GM19468 (cell line): ENCODE results near the gene ZNF574.

Experiments used
- ATAC-seq: cut with Tn5 transposase; IDR thresholded peaks from one replicate; pipeline ENCODE4 v1.9.1; 2021; ENCODE audit warnings: mild to moderate bottlenecking, moderate library complexity, moderate number of reproducible peaks; ENCODE audit not compliant: unreplicated experiment; ENCODE audit errors: extremely low read depth

Gene ZNF574

DNA sequence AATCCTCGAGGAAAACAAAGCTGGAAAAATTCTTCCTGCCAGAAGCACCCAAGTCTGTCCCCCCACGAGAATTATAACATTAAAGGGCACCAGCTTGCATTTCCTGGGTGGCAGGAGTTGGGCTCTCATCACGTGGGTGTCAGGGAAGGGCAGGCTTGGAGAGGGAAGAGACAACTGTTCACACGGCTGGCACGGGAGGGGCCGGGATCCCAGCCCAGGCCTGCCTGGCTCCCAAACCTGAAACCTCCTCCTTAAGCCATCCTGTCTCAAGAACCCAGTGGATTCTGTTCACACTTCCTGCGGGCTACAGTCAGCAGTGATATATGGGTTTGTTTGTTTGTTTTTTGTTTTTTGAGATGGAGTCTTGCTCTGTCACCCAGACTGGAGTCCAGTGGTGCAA lies 18.1 kb upstream of the ZNF574 start:
- no peak for ATAC-seq

- ATAC-seq = no peak
Observed at GRCh38 chr19:42059196-42059595, 16.8 kb upstream of the ZNF574 start.

GRCh38 chr19:42060117-42060516 lies 15.8 kb upstream of the ZNF574 start:
- ATAC-seq = no peak

DNA sequence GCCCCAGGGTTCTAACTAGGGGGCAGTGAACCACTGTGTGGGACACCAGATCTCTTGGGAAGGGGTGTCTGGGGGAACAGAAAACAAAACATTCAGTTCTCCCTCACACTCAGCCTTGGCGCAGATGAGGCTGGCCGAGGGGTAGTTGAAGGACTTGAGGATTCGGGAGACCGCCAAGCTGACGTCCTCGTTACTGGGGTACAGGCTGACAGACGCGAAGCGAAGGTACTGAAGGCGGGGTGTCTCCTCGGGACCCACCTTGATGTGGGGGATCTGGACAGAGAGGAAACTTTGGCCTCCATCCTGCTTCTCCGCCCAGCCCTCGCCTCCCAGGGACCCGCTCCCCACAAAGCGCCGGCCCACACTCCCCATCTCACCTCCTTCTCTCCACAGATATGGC lies 13.6 kb upstream of the ZNF574 start:
- no peak for ATAC-seq

- ATAC-seq = no peak
Observed at GRCh38 chr19:42064432-42064831, 11.5 kb upstream of the ZNF574 start.

GRCh38 chr19:42065051-42065450 lies 10.9 kb upstream of the ZNF574 start:
- no peak for ATAC-seq

GRCh38 chr19:42065511-42065910 lies 10.5 kb upstream of the ZNF574 start:
- no peak for ATAC-seq

DNA sequence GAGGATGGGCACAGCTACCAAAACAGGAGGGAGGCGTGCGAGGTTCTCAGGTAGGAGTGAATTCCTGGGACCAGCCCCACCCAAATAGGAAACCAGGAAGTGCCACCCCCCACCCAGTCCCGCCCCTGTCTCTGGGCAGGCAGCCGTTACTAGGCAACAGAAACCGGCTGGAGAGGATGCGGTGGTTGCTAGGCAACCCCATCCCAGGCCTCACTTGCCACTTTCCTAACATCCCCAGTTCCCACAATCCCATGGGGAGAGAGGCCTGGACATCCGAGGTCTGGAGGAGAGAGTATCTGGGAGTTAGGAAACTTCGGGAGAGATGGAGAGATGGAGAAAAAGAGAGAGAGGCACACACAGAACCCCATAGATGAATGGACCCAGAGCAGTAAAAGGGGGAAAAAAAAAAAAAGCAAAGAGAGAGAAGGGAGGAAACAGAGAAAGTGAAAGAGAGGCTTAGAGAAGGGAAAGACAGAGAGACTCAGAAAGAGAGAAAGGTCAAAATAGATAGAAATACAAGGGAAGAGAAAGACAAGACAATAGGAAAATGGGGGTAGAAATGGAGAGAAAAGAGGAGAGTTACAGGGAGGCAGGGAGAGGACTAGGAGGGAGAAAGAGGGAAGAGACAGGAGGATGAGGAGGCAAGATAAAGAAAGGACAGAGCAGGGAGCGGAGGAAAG lies 9.8 kb upstream of the ZNF574 start:
- ATAC-seq = no peak

GRCh38 chr19:42067315-42067888 lies 8.6 kb upstream of the ZNF574 start:
- no peak for ATAC-seq

- ATAC-seq = no peak
Observed at GRCh38 chr19:42068361-42068755, 7.6 kb upstream of the ZNF574 start.

DNA sequence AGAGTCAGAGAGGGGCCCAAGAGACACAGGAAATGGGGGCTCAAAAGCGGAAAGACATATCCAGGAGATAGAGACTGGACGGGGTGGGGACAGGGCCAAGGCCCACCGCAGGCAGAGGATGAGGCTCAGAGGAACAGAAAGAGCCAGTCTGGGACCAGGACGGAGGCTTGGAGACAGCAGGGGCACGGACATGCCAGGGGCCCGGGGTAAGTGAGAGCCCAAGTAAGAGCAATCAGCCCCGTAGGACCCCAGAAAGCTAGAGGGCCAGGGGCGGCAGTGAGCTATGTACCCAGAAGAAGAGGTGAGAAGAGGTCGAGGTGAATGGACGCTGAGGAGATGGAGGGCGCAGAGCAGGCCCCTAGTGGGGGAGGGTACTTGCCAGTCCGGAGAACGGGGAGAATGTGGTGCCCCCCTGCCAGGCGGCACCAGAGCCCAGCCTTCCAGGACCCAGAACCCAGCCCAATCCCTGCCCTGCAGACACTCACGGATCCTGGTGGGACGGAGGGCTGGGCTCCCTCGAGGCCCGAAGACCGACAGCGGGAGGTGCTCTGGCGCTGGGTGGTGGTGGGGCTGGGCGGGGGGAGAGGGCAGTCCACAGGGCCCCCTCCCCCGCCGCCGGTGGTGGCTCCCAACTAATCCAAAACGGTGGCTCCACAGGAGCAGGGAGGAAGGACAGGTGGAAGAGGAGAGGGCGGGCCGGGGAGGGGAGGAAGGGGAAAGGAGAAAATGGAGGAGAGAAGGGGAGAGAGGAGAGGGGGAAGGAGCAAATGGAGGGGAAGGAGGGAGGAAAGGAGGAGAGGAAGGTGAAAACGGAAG lies 7.0 kb upstream of the ZNF574 start:
- ATAC-seq = no peak

GRCh38 chr19:42069619-42070351 lies 6.2 kb upstream of the ZNF574 start, which contains the start of gene GRIK5:
TSS of gene GRIK5 (minus strand) at chr19:42070206. CDS start at chr19:42065770, 4,436 bp downstream.
- ATAC-seq = no peak

DNA sequence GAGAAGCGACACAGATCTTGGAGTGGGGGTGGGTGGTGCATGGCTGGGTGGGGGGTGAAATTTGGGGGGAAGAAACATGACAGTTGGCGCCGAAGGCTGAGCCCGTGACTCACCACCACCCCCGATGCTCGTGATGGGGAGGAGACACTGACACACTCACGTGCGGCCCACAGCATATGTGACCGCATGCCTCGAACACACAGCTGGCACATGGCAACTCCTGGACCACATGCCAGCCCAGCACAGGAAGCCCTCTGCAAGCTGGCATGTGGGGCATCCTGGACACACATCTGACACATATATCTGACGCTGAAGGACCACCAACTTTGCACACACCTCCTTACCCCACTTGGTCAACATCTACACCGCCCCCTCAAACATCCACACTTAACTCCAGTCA lies 4.7 kb upstream of the ZNF574 start:
- ATAC-seq = no peak

GRCh38 chr19:42074513-42075363 lies 1.2 kb upstream of the ZNF574 start:
- ATAC-seq = no peak

- ATAC-seq = no peak
Observed at GRCh38 chr19:42075364-42075615, 676 bp upstream of the ZNF574 start.

DNA sequence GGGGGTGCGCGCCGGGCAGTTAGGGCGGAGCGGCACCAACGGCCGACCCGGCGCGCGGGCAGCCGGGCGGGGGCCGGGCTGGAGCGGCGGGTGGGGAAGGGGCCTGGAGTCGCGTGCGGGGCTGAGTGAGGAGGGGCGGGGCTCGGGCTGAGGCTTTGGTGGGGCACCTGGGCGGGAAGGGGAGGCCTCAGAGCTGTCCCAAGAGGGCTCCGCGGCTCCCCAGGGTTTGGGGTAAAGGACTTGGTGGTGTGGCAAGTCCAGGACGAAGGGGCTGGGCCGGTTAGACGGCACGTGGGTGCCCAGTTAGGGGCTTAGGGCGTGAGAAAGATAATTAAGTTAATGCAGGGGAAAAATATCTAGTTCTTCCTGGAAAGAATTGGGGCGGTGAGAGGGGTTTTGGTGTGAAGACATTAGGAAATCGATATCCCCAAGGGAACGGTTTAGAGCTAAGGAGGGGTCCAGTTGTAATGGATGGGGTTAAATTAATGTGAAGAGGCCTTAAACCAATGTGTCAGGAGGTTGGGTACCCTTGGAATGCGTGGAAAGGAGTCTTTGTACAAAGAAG lies 496 bp downstream of the ZNF574 start:
- no peak for ATAC-seq

DNA sequence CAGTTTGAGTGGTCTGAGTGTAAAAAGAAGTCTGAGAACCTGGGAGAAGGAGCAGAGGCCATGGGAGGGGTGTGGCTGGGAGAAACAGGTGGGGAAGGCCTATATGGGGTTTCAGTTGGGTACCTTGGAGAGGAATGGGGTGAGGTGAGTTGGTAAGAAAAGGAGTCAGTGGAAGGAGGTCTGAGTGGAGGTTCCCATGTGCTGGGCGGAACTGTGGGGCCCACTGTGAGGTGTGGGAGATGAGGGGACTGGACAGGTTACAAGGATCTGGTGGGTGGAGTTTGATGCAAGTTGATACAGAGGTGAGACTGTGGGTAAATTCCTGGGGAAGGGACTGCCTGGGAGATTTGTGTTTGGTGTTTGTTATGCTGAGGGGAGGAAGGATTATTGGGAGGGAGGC lies 2.1 kb downstream of the ZNF574 start:
- ATAC-seq = no peak

GRCh38 chr19:42078538-42079275 lies 2.7 kb downstream of the ZNF574 start:
- ATAC-seq = no peak

GRCh38 chr19:42079276-42079669 lies 3.3 kb downstream of the ZNF574 start:
- no peak for ATAC-seq
